Measurements from ENCODE around the gene THSD7A.
A peak's percentile ranks its signal among the peaks of the same experiment; 100 is the strongest.

Gene THSD7A

DNA sequence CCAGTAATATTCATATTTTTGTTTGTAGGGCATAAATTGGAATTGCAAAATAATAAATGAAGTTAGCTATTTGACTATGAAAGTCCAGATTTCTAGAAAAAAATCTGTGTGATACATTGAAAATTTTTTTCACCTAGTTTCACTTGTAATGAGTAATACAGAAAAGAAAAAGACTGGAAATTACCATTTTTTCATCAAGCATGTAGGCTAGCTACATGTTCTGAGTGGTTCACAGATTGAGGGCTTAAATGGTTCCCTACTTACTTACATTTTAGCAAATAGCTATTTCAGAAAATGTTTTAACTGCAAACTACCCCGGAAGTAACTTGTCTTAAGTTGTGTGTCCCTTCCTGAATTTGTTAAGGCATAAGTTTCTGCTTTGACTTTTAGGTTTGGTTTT lies 462.3 kb downstream of the THSD7A start:
- DNase-seq: no peak

DNA sequence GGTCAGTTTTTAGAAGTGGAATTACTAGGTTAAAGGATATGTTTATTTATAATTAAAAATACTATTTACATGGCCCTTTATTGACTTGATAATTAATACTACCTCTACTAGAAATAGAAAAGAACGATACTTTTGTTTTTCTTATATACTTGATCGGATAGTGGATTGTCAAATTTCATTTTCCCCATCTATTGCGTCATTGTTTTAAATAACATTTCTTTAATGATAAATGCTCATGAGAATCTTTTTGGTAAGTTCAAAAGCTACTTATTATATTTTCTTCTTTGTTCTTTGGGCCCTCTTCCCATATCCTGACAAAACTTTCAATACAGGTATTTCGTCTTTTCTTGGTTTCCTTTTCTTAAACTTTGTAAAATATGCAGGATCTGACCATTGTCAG lies 465.9 kb downstream of the THSD7A start:
- DNase-seq: no peak

DNA sequence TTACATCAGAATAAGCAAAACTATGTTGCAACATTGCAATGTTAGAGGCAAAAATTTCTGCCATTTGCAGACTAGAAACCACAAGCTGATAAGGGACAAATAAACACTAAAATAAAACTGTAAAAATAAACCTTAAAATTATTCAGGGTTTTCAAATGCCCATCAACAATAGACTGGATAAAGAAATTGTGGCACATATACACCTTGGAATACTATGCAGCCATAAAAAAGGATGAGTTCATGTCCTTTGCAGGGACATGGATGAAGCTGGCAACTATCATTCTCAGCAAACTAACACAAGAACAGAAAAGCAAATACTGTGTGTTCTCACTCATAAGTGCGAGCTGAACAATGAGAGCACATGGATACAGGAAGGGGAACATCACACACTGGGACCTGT lies 473.4 kb downstream of the THSD7A start:
- DNase-seq: no peak

DNA sequence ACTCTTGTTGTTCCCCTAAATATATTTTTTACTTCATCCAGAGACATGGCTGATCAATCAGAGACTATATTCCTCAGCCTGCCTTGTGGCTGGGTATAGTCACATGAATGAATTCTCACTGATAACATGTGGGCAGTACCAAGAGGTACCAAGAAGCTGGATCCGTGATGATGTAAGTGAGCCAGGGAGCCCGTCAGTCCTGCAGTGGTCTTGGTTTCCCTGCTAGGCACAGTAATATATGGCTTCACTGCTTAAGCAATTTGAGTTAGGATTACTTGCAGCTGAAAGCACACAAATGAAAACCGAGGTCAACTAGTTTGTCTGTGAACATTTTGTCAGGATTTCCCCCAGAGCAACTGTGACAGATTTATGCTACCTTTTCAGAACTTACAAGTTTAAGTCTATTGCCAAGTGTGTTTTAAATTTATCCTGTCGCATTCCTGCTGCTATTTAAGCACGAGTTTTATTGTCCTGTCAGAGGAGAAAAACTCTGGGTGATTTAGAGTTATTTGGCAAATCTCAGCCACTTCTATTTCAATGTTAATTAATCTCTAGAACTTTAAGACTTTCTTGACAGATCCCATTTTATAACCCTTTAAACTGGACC lies 476.5 kb downstream of the THSD7A start:
- DNase-seq: no peak

DNA sequence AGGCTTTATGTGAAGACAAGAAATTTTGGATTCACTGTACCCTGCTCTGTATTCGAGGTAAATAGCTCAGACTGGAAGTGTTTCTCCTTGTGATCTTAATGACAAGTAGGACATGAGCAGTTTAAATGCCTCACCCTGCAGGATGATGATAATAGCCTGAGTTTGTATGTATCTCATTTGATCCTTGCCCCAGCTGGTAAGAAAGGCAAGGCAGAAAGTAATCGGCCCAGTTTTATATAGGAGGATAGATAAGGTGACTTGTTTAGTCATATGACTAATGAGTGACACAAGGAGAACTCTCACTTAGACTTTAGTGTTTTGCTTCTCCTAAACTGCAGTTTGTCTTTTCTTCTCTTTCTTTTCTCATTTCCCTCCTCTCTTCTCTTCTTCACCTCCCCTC lies 485.7 kb downstream of the THSD7A start:
- DNase-seq: no peak

DNA sequence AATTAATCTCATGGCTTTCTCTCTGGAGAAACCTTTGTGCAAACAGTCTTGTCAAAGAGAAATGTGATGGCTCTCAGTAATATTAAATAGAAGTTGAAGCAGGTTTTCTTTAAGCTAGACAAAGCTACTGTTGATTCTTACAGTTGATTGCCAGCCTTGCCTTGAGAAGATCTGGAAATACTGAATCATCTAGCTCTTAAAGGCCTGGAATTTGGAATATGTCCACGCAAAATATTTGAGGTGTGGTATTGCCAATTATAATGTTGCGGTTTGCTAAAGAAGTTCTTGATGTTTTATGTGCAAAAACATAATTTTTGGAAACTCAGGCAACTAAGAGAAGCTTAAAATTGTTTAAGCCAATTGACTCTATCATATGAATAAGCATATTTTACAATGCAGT lies 486.4 kb downstream of the THSD7A start:
- DNase-seq: no peak

DNA sequence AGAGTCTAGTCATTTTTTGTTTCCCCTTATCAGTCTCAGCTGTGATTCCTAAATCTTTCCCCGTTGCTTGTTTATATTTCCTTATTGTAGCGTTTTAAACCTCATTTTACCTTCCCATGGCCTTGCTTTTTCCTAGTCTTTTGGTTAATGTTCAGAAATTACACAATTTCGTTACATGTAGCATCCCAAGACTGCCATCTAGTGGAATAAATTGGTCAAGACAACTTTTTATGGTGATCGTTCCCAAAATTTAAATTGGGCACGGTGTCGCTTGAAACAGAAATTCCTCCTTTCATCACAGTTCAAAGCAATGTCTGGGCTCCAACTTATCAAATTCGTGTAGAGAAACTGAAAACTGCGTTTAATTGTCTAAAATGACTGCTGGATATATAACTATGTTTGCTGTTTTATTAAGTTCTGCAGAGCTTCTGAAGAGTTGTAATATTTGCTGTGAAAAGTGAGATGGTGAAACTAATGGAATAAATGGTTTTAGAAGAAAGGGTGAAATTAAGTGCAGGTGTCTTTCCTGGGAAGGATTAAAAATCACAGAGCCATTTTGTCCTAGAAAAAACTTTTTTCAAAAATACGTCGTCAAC lies 488.1 kb downstream of the THSD7A start:
- no peak for DNase-seq

DNA sequence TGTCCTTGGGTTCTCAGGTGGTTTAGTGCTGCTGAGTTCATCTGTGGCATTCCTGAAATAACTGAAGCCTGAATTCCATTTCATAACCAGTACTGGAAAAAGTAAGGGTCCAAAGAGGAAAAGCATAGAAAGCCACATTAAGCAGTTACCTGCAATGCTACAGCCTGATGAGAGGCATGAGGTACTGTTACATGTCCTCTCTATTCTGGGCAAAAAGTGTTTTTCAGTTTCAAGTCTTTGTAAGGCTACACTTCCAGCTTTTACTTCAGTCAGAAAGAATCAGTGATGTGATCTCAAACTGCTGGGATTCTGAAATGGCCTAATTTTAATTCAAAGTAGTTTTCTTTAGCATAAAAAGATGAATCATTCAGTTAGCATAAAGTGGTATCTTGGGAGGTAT lies 488.9 kb downstream of the THSD7A start:
- no peak for DNase-seq

DNA sequence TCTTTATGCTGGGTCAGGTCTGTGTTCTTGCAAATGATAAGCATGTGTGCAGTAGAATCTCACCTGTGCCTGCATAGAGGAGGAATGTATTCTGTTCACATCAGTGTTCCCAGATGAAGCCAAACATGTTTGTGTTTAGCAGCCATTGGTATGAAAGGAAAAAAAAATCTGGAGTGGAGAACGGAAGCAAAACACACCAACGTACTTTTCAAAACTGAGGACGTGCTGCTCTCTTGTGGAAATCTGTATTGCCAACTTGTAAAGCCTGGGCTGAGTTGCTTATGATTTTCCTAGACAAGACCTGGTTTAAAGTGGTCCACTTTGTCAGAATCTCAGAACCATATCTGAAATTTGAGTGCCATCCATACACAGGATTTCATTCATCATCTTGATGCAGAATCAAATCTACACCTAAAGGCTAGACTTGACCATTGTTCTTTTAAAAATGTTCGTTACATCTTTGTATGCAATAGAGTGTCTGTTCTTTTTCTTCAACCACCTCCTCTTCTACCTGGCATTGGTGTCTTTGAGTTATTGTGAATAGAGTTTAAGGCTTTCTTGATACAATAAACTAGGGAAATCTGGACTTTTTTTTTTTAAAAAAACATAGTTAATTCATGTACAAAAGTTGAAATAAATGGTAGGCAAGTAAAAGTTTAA lies 490.6 kb downstream of the THSD7A start:
- peak; percentile 82 for DNase-seq

DNA sequence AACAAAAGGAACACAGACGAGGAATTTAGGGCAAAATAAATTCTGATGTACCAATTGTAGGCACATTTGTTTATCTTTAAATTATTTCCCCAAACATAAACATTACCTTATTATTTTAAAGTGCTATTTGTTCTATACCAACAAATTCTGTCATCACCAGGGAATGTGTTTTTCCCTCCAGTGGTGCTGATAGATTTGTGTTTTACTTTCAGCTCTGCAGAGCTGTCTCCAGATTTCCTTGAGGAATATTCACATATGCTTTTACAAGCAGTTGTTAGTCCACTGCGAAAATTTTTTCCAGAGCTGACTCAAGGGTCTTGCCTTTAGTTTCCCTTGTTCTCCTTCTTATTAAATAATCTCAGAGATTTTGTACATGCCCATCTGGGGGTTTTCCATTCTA lies 495.6 kb downstream of the THSD7A start:
- no peak for DNase-seq

DNA sequence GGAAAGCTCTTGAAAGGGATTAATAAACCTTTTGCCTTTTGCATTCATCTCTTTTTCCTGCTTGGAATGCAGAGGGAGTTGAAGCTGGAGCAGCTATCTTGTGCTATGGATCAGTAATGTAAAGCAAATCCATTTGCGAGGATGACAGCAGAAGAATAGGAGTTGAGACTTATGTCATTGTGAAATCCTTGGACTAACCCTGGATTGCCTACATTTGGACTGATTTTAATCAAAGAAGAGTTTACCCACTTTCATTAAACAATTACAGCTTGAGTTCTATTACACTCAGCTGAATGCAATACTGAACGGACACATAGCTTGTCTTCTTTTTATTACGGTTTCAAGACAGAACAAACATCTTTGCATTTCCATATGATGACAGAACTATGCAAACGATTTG lies 496.1 kb downstream of the THSD7A start:
- no peak for DNase-seq

DNA sequence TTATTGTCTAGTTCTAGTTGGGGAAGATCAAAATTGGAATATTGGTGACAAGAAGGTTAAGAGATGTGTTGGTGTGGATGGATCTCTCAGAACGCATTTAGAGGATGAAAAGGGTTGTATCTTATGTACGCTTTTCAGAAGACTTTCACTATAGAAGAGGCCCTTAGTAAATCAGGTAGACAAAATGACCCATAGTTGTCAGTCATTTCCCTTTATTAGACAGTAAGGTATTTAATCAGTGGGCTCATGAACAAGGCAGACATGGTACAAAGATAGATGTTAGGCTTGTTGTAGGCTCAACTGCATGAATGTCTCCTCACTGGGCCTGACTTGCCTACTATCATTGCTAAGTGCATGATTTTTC lies 499.2 kb downstream of the THSD7A start:
- no peak for DNase-seq

DNA sequence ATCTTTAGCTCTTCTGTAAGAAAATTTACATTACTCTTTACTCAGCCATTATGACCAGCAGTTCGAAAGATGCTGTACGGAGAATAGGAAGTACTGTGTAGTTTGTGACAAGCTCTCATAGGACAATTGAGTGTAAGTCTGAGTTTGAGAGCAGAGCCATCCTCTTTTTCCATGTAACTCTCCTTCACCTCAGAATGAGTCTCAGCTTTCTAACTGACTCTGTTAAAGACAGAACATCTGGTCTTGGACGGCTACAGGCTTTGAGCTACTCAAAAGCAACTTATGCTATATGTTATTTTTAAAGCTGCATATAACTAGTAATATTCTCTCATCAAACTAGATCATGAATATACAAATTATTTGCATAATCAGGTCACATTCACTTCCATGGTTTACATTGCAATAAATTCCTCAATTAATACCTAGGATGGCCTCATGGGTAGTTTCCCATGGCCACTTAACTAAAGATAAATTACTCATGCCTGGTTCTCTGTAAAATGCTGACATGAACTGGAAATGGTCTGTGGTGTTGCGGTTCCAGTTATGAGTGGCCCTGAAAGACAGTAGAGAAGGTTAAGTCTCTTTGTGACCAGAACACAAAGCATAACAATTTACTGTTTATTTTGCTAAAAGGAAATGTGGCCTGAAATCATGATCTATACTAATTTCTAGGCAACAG lies 499.7 kb downstream of the THSD7A start:
- DNase-seq: no peak

DNA sequence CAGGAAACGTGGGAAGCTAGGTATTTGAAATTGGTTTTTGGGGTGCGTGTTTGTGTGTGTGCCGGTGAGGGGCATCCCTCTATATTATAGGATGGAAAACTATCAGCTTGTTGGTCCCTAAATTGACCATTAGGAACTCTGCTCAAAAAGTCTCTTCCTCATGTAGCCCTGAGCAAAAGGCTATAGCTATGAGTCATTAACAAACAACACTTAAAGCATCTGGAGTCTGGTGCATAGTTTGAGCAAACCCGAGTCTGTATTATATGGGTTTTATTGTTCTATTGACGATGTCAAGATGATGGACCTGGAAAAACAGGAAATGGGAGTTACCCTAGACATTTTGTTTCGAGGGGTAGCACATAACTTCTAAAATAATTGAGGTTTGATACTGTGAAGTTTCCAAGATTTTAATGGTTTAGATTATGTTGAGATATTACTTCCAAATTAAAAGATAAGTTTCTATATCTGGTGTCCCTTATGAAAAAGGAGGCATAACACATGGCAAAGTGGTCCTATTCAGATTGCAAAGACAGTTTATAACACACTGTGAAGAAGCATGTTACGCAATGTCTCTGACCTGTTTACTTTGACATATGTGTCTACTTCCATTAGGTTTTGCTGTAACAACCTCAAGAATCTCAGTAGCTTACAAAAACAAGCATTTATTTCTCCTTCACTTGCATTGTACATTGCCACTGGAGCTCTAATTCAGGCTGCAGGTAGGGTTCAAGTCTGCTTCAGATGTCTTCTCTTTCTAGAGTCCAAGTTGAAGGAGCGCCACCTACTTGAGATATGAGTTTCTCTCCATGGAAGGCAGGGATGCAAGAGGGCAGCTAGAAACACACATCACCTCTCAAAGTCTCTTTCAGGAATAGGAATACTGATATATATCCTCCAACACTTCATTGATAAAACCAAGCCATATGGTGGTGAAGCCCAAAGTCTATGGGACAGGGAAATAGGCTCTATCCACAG lies 500.6 kb downstream of the THSD7A start:
- no peak for DNase-seq

DNA sequence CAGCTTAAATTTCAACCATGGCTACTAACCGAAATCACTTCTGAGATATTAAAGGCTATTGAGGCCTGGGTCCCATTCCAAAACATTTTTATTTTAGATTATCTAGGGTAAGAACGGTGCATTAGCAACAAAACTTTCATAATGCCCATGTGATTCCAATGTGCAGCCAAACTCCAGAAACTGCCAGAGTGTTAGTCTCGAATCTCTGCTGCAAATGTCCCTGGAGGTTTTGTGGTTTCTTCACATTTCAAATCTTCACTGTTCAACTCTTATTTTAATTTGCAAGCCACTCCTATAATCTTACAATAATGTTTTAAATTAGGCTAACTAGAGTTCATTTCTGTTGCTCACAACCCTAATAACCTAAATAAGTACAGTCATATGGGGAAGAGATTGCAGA lies 501.3 kb downstream of the THSD7A start:
- no peak for DNase-seq

DNA sequence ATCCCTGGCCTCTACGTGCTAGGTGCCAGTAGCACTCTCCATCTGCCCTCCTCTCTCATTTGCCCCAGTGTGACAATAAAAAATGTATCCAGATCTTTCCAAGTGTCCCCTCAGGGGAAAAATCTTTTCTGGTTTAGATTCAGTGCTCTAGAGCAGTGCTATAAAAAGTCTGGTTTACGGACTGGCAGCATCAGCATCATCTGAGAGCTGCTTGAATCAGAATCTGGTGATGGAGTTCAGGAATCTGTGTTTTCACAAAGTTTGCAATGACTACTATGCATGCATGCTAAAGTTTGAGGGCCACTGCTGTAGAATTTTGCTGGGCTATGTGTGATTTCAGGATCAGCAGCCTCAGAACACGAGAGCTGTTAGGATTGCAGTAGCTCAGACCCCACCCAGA lies 501.8 kb downstream of the THSD7A start:
- DNase-seq: no peak

DNA sequence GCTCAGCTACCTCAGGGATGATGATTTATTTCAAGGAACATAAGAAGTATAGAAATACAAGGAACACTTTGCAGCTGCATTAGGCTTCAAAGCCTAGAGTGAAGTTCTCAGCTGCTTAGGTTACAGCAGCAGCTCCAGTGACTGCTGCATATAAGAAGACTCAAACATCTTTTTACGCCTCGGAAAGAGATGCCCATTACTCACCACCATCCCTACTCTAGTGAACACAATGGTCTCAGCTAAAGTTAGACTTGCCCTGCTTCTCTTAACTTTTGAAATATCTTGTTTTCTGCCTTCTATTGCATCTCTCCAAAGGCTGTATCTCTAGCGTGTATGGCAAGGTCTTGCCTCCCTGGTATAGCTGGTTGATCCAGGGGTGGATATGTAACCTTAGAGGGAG lies 502.4 kb downstream of the THSD7A start:
- DNase-seq: no peak

DNA sequence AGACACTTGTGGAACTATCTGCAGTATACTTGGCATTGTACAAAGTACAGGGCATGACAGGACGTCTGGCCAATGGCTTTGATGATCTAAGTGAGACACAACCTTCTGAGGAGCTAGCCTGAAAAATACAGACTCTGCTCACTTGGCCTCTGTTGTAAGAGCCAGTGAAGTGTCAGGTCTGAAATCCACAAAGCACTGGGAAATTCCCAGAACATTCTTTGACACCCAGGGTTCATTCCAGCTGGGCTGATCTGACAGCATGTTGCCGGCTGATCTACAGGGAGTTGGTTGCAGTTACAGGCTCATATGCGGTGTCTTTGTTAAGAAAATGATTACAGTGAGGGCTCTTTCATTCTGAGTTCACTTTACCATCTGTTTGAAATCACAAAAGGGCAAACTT lies 503.7 kb downstream of the THSD7A start:
- DNase-seq: peak; percentile 18

DNA sequence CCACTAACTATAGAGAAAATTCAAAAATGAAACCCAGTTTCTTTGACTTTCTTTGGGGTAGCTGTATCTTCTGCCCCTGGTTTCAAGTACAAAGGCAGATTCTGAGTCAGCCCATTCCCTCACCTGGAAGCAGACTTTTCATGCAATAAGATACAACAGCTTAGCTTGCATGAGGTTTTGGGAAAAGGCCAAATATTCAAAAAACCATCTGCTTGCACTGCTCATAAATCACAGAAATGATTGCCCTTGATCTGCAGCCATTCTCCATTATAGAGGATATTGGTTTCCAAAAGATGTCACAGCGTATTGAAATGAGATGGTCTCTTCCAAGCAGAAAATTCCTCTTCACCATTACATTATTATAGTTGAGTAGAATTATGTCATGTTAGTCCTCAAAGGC lies 504.4 kb downstream of the THSD7A start:
- peak; percentile 83 for DNase-seq

Data from NCI-H2171 (cell line).